H54 (cell line): Measurements from ENCODE around the gene CHIT1.
"Not testable (repeated sequence)": the region's sequence is repeated elsewhere in the genome, so short reads cannot be mapped to it uniquely, and the experiment has no call there.

ENCODE experiments used
- DNase-seq: peaks from one replicate; pipeline ENCODE4 v3.0.0; 2011; ENCODE audit warnings: low spot score, mixed read lengths; ENCODE audit not compliant: insufficient read length
- FAIRE-seq: peaks from 3 replicates; lab custom pipeline; 2011; peaks lifted over from hg19 to GRCh38; lab: Jason Lieb, UNC
- POLR2A ChIP-seq: IDR thresholded peaks from 2 replicates; pipeline ENCODE4 v1.6.1; 2011; ENCODE audit warnings: low read depth, mild to moderate bottlenecking, low read length

Gene CHIT1

GRCh38 chr1:203244776-203245175, 15.3 kb upstream of the CHIT1 start:
- DNase-seq: no peak
- no peak for FAIRE-seq
- no peak for TF ChIP-seq POLR2A

GRCh38 chr1:203241708-203242107, 12.2 kb upstream of the CHIT1 start:
- FAIRE-seq: not testable (repeated sequence)

GRCh38 chr1:203239526-203240305, 10.2 kb upstream of the CHIT1 start:
- no peak for TF ChIP-seq POLR2A
- DNase-seq (no peak), FAIRE-seq (no peak)

More at GRCh38 chr1:203241708-203242107, 12.2 kb upstream of the CHIT1 start:
- not testable (repeated sequence) for DNase-seq

GRCh38 chr1:203239081-203239480, 9.6 kb upstream of the CHIT1 start:
- DNase-seq (no peak), FAIRE-seq (no peak)
- TF ChIP-seq POLR2A: no peak

GRCh38 chr1:203238535-203238934, 9.1 kb upstream of the CHIT1 start:
- FAIRE-seq (no peak), DNase-seq (no peak)
- TF ChIP-seq POLR2A: no peak

GRCh38 chr1:203234901-203235300, 5.4 kb upstream of the CHIT1 start:
- not testable (repeated sequence) for FAIRE-seq, DNase-seq

GRCh38 chr1:203228670-203229069, 803 bp downstream of the CHIT1 start:
- no peak for FAIRE-seq
- no peak for TF ChIP-seq POLR2A
- DNase-seq: no peak

- TF ChIP-seq POLR2A: no peak
- DNase-seq (no peak), FAIRE-seq (no peak)
Measured at GRCh38 chr1:203227371-203228083, 1.9 kb downstream of the CHIT1 start.

GRCh38 chr1:203225071-203225470, 4.4 kb downstream of the CHIT1 start:
- TF ChIP-seq POLR2A: no peak
- DNase-seq (no peak), FAIRE-seq (no peak)

GRCh38 chr1:203223012-203223775, 6.3 kb downstream of the CHIT1 start:
- no peak for DNase-seq
- no peak for FAIRE-seq
- no peak for TF ChIP-seq POLR2A

GRCh38 chr1:203219934-203220333, 9.5 kb downstream of the CHIT1 start:
- FAIRE-seq (no peak), DNase-seq (no peak)
- no peak for TF ChIP-seq POLR2A

GRCh38 chr1:203219171-203219570, 10.3 kb downstream of the CHIT1 start:
- FAIRE-seq (no peak), DNase-seq (no peak)
- TF ChIP-seq POLR2A: no peak

GRCh38 chr1:203217668-203218067, 11.8 kb downstream of the CHIT1 start:
- no peak for FAIRE-seq
- TF ChIP-seq POLR2A: no peak
- DNase-seq: no peak

GRCh38 chr1:203217139-203217655, 12.3 kb downstream of the CHIT1 start:
- no peak for FAIRE-seq
- no peak for TF ChIP-seq POLR2A
- no peak for DNase-seq
